Lower leg skin (tissue), 3 donors: ENCODE data around the gene RAB14.

Source experiments
- CTCF ChIP-seq, 3 donors: fragments of 450-650 bp; IDR thresholded peaks; one replicate each; pipeline ENCODE4 v1.5.1; 2016; ENCODE audit warnings: antibody characterized with exemption in 3 of 3, mild to moderate bottlenecking in 3 of 3, moderate library complexity in 2 of 3
- POLR2A ChIP-seq, 2 donors: fragments of 450-650 bp; IDR thresholded peaks; one replicate each; pipeline ENCODE4 v1.6.1; 2016 to 2017; ENCODE audit warnings: antibody characterized with exemption in 2 of 2, mild to moderate bottlenecking in 1 of 2, moderate library complexity in 1 of 2

DNA sequence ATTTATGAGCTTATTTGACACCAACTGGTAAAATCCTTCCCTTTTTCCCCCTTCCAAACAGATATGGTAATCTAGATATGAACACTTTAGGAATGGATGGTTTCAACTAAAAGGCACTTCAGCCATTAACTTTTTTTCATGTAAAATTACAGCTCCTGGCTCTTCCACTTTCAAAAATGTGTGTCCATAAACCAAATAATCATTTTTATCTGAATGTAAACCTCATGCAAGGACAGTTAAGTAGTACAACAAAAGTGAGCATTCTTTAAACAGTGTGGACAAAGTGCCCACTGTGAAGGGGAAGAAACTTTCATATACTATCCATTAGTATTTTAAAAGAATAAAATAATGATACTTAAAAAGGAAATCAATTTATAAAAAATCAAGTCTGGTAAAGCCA, 17.2 kb downstream of the RAB14 start:
- no peak for TF ChIP-seq CTCF (IDR thresholded peaks at IDR 0.05)
- TF ChIP-seq POLR2A (IDR thresholded peaks at IDR 0.05), result no peak
